GM12891 (cell line): ENCODE measurements around the gene WNT4.

Experiments
- POLR2A ChIP-seq: IDR thresholded peaks from 2 replicates; pipeline ENCODE4 v1.6.1; 2011; ENCODE audit warnings: low read depth, low read length, control low read depth
- POLR2AphosphoS5 ChIP-seq: IDR thresholded peaks from 2 replicates; pipeline ENCODE4 v1.6.1; 2011; ENCODE audit warnings: low read depth, low read length, control low read depth

- TF ChIP-seq POLR2A (no peak), POLR2AphosphoS5 (no peak)
Measured at GRCh38 chr1:22089134-22089571, 53.7 kb downstream of the WNT4 start.
